ENCODE results near the gene KCNA3.

The KCNA3 gene

DNA sequence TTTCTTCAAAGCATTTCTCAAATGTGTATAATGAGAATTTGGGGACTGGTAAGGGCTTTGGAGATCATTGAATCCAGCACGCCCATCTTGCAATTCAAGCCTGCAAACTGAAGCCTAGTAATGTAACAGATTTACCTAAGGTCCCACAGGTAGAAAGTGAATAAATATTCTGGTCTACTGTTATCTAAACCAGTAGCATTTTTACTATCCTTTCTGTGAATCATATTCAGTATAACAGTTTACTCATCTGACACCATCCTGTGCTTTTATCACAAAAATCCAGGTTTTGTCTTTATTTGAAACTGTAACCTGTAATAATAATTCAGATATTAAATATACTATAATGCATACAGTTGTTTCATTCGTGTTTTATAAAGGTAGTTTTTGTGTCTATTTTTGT is 17.4 kb downstream of the KCNA3 start:
- H3K4me3 ChIP-seq, result no peak overlapping the region
- no peak overlapping the region for H3K27ac ChIP-seq
- no peak for DNase-seq (ENCODE audit: low spot score)
- TF ChIP-seq, protein P1, sequence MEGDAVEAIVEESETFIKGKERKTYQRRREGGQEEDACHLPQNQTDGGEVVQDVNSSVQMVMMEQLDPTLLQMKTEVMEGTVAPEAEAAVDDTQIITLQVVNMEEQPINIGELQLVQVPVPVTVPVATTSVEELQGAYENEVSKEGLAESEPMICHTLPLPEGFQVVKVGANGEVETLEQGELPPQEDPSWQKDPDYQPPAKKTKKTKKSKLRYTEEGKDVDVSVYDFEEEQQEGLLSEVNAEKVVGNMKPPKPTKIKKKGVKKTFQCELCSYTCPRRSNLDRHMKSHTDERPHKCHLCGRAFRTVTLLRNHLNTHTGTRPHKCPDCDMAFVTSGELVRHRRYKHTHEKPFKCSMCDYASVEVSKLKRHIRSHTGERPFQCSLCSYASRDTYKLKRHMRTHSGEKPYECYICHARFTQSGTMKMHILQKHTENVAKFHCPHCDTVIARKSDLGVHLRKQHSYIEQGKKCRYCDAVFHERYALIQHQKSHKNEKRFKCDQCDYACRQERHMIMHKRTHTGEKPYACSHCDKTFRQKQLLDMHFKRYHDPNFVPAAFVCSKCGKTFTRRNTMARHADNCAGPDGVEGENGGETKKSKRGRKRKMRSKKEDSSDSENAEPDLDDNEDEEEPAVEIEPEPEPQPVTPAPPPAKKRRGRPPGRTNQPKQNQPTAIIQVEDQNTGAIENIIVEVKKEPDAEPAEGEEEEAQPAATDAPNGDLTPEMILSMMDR (IDR thresholded peaks at IDR 0.05), result no peak

DNA sequence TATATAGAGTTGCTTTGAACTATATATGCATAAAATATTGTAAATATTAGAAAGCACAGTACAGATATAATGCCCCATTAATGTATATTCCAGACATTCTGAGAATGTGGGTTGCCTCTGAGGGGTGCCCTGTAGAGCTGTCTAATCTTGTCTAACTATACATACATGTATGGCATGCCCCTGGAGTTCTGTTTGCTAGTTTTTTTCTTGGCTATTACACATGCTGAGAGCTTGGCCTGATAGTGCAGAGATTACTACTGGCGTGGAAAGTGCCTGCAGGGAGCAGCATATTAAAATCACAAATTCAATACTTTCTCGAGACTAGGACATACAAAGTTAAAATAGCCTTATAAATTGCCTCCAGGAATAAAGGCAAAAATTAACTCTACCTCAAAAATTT is 24.1 kb downstream of the KCNA3 start:
- TF ChIP-seq, protein P1 (IDR thresholded peaks at IDR 0.05), result no peak

DNA sequence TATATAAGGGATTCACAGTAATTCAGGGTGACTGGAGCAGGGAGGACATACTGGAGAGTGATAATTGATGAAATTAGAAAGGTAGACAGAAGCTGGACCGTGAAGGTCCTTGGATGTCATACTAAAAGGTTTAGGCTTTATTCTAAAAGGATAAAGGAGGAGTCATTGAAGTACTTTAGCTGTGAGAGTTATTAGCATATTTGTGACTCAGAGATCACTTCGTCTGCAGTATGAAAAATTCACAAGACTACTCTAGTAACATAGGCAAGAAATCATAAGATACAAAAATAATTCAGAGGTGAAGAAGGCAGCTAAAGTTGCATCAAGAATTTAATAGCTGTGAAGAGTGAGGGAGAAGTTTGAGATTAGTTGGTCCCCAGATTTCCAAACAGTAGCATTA is 26.3 kb downstream of the KCNA3 start:
- TF ChIP-seq, protein P1 (IDR thresholded peaks at IDR 0.05), result no peak
- Histone ChIP-seq H3K4me3 (no peak overlapping the region), H3K27ac (no peak overlapping the region)
- no peak for DNase-seq (ENCODE audit: low spot score)

More for the DNA sequence above, 24.1 kb downstream of the KCNA3 start:
- H3K4me3 ChIP-seq, result no peak overlapping the region
- no peak for DNase-seq (ENCODE audit: low spot score)
- no peak overlapping the region for H3K27ac ChIP-seq

DNA sequence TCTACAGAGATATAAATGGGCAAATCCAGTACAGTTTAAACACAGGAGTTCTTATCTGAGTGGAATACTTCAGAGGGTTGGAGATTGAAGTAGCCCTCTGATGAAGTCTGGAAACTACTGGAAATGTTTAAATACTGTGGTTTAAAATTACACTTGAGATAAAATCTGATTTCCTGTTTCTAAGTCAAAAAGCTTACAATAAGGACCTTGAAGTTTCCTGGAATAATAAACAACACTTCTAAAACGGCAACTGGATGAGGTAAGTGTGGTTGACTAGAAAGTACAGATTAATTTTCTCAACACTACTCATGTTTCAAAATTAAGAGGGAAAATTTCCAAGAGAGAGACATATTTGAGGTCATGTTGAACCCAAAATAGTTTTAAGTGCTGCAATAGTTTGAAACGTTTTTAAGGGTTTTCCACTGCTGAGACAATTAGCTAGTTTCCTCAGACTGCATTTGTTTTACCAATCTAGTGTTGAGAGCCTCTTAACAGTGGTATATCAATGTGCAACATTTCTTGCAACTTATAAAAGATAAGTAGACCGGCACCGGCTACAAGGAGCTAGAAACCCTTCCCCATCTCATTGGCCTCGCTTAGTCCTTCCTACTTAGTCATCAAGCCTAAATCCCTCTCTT is 27.4 kb downstream of the KCNA3 start:
- Histone ChIP-seq H3K27ac (no peak overlapping the region), H3K4me3 (no peak overlapping the region)
- TF ChIP-seq, protein P1 (IDR thresholded peaks at IDR 0.05), result no peak
- no peak for DNase-seq (ENCODE audit: low spot score)

DNA sequence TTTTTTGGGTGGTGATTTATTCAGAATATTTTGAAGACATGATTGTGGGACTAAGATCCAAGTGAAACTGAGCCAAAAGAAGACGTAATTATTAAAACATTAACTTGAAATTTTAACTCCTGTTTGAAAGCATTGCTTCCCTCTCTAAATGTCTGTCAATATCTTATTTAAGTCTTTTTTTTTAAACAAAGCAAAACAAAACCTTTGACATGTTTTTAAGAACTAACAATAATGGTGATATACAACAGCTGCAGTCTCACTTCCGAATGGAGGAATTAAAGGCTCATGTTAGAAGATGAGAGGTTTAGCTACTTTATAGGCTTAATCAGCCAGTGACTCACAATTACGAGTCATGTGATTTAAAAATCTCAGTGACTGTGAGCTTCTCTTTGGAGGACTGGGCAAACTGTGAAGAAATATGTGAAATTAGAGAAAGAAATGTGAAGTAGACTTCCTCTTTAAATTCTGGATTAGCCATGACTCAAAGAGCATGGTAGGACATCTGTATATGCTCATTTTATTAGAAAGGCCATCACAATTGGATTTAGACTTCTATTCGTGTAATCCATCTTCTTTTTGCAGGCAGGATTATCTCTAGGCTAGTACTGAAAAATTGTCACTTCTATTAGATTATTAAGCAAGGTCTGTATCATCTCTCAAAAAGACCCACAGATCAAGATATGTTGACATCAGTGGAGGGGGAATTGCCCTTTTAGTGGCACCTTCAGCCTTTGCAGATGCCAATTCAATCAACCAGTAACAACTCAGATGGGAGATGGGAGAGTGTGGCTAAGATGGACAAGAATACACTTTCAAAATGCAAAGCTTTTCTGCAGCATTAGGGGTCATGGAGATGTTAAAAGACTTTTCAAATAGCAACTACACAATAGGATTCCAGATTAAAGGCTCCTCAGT is 28.7 kb downstream of the KCNA3 start:
- Histone ChIP-seq H3K4me3 (no peak overlapping the region), H3K27ac (no peak overlapping the region)
- TF ChIP-seq, protein P1 (IDR thresholded peaks at IDR 0.05), result no peak
- no peak for DNase-seq (ENCODE audit: low spot score)

DNA sequence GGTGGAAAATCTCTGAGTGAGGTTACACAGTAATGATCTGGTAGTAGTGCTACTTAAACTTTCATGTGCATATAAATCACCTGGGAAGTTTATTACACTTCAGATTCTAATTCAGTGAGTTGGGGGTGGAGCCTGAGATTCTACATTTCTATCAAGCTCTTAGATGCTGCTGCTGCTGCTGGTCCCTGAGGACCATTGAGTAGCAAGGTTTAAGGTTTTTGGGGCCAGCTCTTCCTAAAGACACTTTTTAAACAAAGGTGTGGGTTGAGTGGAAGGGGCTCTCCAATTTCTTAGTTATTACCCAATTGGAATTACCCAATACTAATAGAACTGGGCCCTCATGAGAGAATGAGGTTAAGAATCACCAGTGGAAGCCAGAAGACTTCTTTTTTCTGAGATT is 29.5 kb downstream of the KCNA3 start:
- no peak for DNase-seq (ENCODE audit: low spot score)
- Histone ChIP-seq H3K4me3 (no peak overlapping the region), H3K27ac (no peak overlapping the region)
- TF ChIP-seq, protein P1 (IDR thresholded peaks at IDR 0.05), result no peak
